H9 (cell line): Measurements from ENCODE around the gene DTNA. TPM values are rescaled to one million over a fixed set of nuclear protein-coding genes. Genes with fewer than 3 reads are reported as not detected.

Source experiments
- DNase-seq: peaks from one replicate; pipeline ENCODE4 v3.0.0-alpha.2; 2017
- H2AFZ ChIP-seq: one replicate; pipeline ENCODE4 v1.6.1; 2013; ENCODE audit warnings: mild to moderate bottlenecking, low read length, control low read depth, moderate library complexity
- H2AK5ac ChIP-seq: 2 replicates; pipeline ENCODE4 v1.6.1; 2013; ENCODE audit warnings: low read length, control low read depth, mixed read lengths; ENCODE audit not compliant: insufficient read length
- H2BK120ac ChIP-seq: one replicate; pipeline ENCODE4 v1.6.1; 2013; ENCODE audit warnings: low read depth, mild to moderate bottlenecking, low read length, control low read depth, inconsistent platforms; ENCODE audit not compliant: poor library complexity, severe bottlenecking
- H2BK12ac ChIP-seq: 2 replicates; pipeline ENCODE4 v1.6.1; 2013; ENCODE audit warnings: low read length, control low read depth, mixed read lengths, low read depth; ENCODE audit not compliant: insufficient read length
- H2BK15ac ChIP-seq: 2 replicates; pipeline ENCODE4 v1.6.1; 2013; ENCODE audit warnings: low read depth, low read length, control low read depth
- H2BK20ac ChIP-seq: one replicate; pipeline ENCODE4 v1.6.1; 2013; ENCODE audit warnings: low read depth, mild to moderate bottlenecking, low read length, control low read depth, inconsistent platforms; ENCODE audit not compliant: poor library complexity, severe bottlenecking
- H2BK5ac ChIP-seq: 2 replicates; pipeline ENCODE4 v1.6.1; 2013; ENCODE audit warnings: low read length, control low read depth, mixed read lengths; ENCODE audit not compliant: insufficient read length
- H3K14ac ChIP-seq: 2 replicates; pipeline ENCODE4 v1.6.1; 2013; ENCODE audit warnings: low read length, control low read depth; ENCODE audit not compliant: insufficient read depth
- H3K18ac ChIP-seq: 2 replicates; pipeline ENCODE4 v1.6.1; 2013; ENCODE audit warnings: low read depth, mild to moderate bottlenecking, mixed read lengths, low read length, control low read depth; ENCODE audit not compliant: insufficient read length
- H3K23ac ChIP-seq: 2 replicates; pipeline ENCODE4 v1.6.1; 2013; ENCODE audit warnings: low read length, control low read depth, mixed read lengths, low read depth; ENCODE audit not compliant: insufficient read length
- H3K23me2 ChIP-seq: 2 replicates; pipeline ENCODE4 v1.6.1; 2013; ENCODE audit warnings: low read depth, mild to moderate bottlenecking, mixed read lengths, low read length, control low read depth; ENCODE audit not compliant: insufficient read length, poor library complexity, severe bottlenecking
- H3K27ac ChIP-seq: 2 replicates; pipeline ENCODE4 v1.5.1; 2013; ENCODE audit warnings: low read length, control low read depth, mixed read lengths, low read depth; ENCODE audit not compliant: insufficient read length
- H3K27me3 ChIP-seq: 2 replicates; pipeline ENCODE4 v1.6.1; 2013; ENCODE audit warnings: low read length, control low read depth, inconsistent platforms; ENCODE audit not compliant: insufficient read depth
- H3K4ac ChIP-seq: 2 replicates; pipeline ENCODE4 v1.6.1; 2013; ENCODE audit warnings: low read depth, mild to moderate bottlenecking, control low read depth, inconsistent platforms, low read length, moderate library complexity
- H3K4me1 ChIP-seq: 2 replicates; pipeline ENCODE4 v1.6.1; 2013; ENCODE audit warnings: low read length, control low read depth, inconsistent platforms; ENCODE audit not compliant: insufficient read depth
- H3K4me2 ChIP-seq: 2 replicates; pipeline ENCODE4 v1.6.1; 2013; ENCODE audit warnings: low read length, control low read depth, mixed read lengths; ENCODE audit not compliant: insufficient read length, insufficient read depth
- H3K56ac ChIP-seq: 2 replicates; pipeline ENCODE4 v1.6.1; 2013; ENCODE audit warnings: low read depth, mild to moderate bottlenecking, mixed read lengths, low read length, control low read depth; ENCODE audit not compliant: insufficient read length
- H3K79me1 ChIP-seq: 2 replicates; pipeline ENCODE4 v1.6.1; 2013; ENCODE audit warnings: low read depth, mild to moderate bottlenecking, moderate library complexity, low read length, control low read depth, inconsistent platforms; ENCODE audit not compliant: insufficient read depth, poor library complexity, severe bottlenecking
- H3K79me2 ChIP-seq: 2 replicates; pipeline ENCODE4 v1.6.1; 2013; ENCODE audit warnings: low read length, control low read depth, inconsistent platforms; ENCODE audit not compliant: insufficient read depth
- H3K9ac ChIP-seq: 2 replicates; pipeline ENCODE4 v1.6.1; 2013; ENCODE audit warnings: low read length, control low read depth, mixed read lengths; ENCODE audit not compliant: insufficient read length; ENCODE audit errors: extremely low read depth
- H3K9me3 ChIP-seq: one replicate; pipeline ENCODE4 v1.6.1; 2013; ENCODE audit warnings: low read depth, low read length, inconsistent platforms; ENCODE audit not compliant: control insufficient read depth
- H3T11ph ChIP-seq: one replicate; pipeline ENCODE4 v1.6.1; 2013; ENCODE audit warnings: mild to moderate bottlenecking, low read length, control low read depth, inconsistent platforms
- H4K20me1 ChIP-seq: one replicate; pipeline ENCODE4 v1.6.1; 2013; ENCODE audit not compliant: control insufficient read depth, insufficient read length, insufficient read depth
- H4K5ac ChIP-seq: 2 replicates; pipeline ENCODE4 v1.6.1; 2013; ENCODE audit warnings: low read depth, mild to moderate bottlenecking, mixed read lengths, low read length, control low read depth; ENCODE audit not compliant: insufficient read length
- H4K8ac ChIP-seq: replicated peaks from 2 replicates; pipeline ENCODE4 v1.6.1; 2013; ENCODE audit warnings: low read length, control low read depth, mixed read lengths, low read depth; ENCODE audit not compliant: insufficient read length
- H4K91ac ChIP-seq: 2 replicates; pipeline ENCODE4 v1.6.1; 2013; ENCODE audit warnings: low read depth, mild to moderate bottlenecking, moderate library complexity, mixed read lengths, low read length, control low read depth; ENCODE audit not compliant: insufficient read length
- H3K27ac Mint-ChIP-seq, 3 experiments: 2 replicates in 2 of 3; 3 replicates in 1 of 3; pipeline ENCODE4 v1.8.0; 2020 to 2021; ENCODE audit warnings: mixed read lengths in 3 of 3, mild to moderate bottlenecking in 1 of 3, moderate library complexity in 1 of 3
- H3K27me3 Mint-ChIP-seq: 2 replicates; pipeline ENCODE4 v1.8.0; 2021; ENCODE audit warnings: low read depth, mild to moderate bottlenecking, moderate library complexity, mixed read lengths
- H3K36me3 Mint-ChIP-seq, 3 experiments: 2 replicates in 2 of 3; 3 replicates in 1 of 3; pipeline ENCODE4 v1.8.0; 2020 to 2021; ENCODE audit warnings: low read depth in 3 of 3, mixed read lengths in 3 of 3; ENCODE audit not compliant: insufficient read depth in 1 of 3
- H3K4me1 Mint-ChIP-seq, 2 experiments: 2 replicates each; pipeline ENCODE4 v1.8.0; 2020; ENCODE audit warnings: mixed read lengths in 2 of 2
- H3K4me3 Mint-ChIP-seq, 2 experiments: 2 replicates in 1 of 2; 3 replicates in 1 of 2; pipeline ENCODE4 v1.8.0; 2020 to 2021; ENCODE audit warnings: mild to moderate bottlenecking in 2 of 2, mixed read lengths in 2 of 2, moderate library complexity in 1 of 2
- H3K9me3 Mint-ChIP-seq, 2 experiments: 2 replicates in 1 of 2; 3 replicates in 1 of 2; pipeline ENCODE4 v1.8.0; 2020; ENCODE audit warnings: mild to moderate bottlenecking in 2 of 2, mixed read lengths in 2 of 2, moderate library complexity in 1 of 2
- CTCF ChIP-seq: fragments of 200-600 bp; sonication (generic); conservative IDR thresholded peaks from 3 replicates; pipeline ENCODE4 v1.8.0; 2021; ENCODE audit warnings: antibody characterized with exemption, mild to moderate bottlenecking
- WGBS: extraction: QIAGEN DNeasy Blood & Tissue Kit; methylation state at CpG from one replicate; pipeline ENCODE4 v1.1.7; 2013; ENCODE audit warnings: missing lambda C conversion rate, low lambda C conversion rate, mixed read lengths; ENCODE audit not compliant: insufficient read length; ENCODE audit errors: extremely low coverage; 5-methylcytosine and 5-hydroxymethylcytosine counted together
- total RNA-seq: library from RNA; stranded (reverse); gene quantifications from 2 replicates; pipeline ENCODE4 v1.2.1, GENCODE V29; 2021

DTNA gene
- total RNA-seq, 1 experiment from 2014 or later: 25.5 TPM

- DNase-seq: no peak
- Histone ChIP-seq H4K5ac (no peak overlapping the region), H2BK15ac (no peak overlapping the region), H3K27ac (peak overlapping the region; percentile 78), H3K9ac (no peak overlapping the region), H3K27me3 (no peaks in the 10 kb centered on the region), H3K9me3 (no peaks in the 10 kb centered on the region), H3K4me1 (peaks cover 5% of the 10 kb centered on the region; the same call in 1 of the 2 replicates), H3K18ac (no peak overlapping the region), H3K79me2 (no peaks in the 10 kb centered on the region; the same call in 1 of the 2 replicates), H2BK12ac (no peak overlapping the region), H4K8ac (no peak overlapping the region), H3K4me2 (no peak overlapping the region), H3K23me2 (no peaks in the 10 kb centered on the region), H3K79me1 (no peaks in the 10 kb centered on the region), H2BK5ac (no peak overlapping the region), H3K56ac (no peak overlapping the region), H3K4ac (no peak overlapping the region), H2BK20ac (no peak overlapping the region), H4K20me1 (no peaks in the 10 kb centered on the region), H3K14ac (no peak overlapping the region), H2BK120ac (no peak overlapping the region), H3T11ph (no peak overlapping the region), H3K23ac (no peak overlapping the region), H4K91ac (no peak overlapping the region), H2AFZ (no peak overlapping the region), H2AK5ac (no peak overlapping the region)
- no peaks in the 10 kb centered on the region for H3K9me3 Mint-ChIP-seq
- no peaks in the 10 kb centered on the region for H3K27me3 Mint-ChIP-seq
- H3K4me3 Mint-ChIP-seq: no peak overlapping the region
- peaks cover 39% of the 10 kb centered on the region in 2 experiments for H3K4me1 Mint-ChIP-seq
- peak overlapping the region in 1 of 3 experiments; percentile 22; a peak in 5 of 7 replicates for H3K27ac Mint-ChIP-seq
- WGBS: no CpG with 5 or more reads among the region's 4 CpGs
- no peak for TF ChIP-seq CTCF
- no peaks in the 10 kb centered on the region for H3K36me3 Mint-ChIP-seq
Observed at GRCh38 chr18:34707670-34708069, 2.4 kb upstream of the DTNA start.
